GM18951 (cell line): ENCODE measurements around the gene CPTP.
"Not testable (repeated sequence)": the region's sequence is repeated elsewhere in the genome, so short reads cannot be mapped to it uniquely, and the experiment has no call there.

ENCODE experiments used
- POLR2A ChIP-seq: IDR thresholded peaks from 4 replicates; pipeline ENCODE4 v1.6.1; 2011; ENCODE audit warnings: mild to moderate bottlenecking; ENCODE audit not compliant: insufficient read length, insufficient read depth; ENCODE audit errors: extremely low read depth
- in situ Hi-C: fragments of 300-500 bp; cut with MboI; formaldehyde crosslinking; loops from one replicate; pipeline ENCODE4 v1.12.0; 2022; ENCODE audit warnings: low sequenced_read_pairs, mixed read lengths, inconsistent platforms; ENCODE audit not compliant: unreplicated experiment

The CPTP gene

DNA sequence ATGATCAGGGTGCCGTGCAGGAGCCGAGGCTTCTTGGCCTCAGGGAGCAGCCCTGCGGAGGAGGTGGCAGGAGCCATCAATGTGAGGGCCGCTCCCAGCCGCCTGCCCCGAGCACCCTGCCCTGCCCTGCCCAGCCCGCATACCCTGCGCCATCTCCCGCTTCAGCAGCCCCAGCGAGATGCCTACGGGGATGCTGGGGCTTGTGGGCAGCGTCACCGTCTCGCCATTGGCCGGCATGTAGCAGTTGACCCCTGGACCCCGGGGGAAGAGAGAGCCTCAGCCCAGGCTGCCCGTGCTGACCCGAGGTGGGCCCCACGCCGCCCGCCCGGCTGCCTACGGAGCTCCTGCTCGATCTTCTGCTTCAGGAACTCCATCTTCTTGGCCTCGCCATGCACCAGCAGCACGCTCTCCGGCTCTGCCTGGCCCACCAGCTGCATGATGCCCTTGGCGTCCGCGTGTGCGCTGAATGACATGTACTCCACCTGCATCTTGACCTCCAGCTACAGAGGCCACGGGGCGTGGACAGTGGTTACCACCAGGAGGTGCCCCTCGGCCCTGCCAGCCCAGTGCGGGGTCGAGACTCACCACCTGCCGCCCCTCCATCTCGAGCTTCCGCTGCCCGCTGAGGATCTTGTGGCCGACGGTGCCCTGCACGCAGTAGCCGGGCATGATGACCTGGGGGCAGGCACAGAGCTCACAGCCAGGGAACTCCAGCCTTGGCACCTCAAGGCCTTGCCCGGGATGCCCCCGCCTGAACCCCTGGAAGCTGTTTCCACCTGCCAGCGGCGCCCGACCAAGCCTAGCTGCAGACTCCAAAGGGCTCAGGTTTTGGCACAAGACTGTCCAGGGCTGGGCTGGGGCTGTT is 11.9 kb upstream of the CPTP start:
- peak; percentile 17 for TF ChIP-seq POLR2A
- in situ Hi-C loops = no loop called here

- in situ Hi-C loops = no loop called here
- TF ChIP-seq POLR2A = no peak
Measured at GRCh38 chr1:1313500-1314236, 10.9 kb upstream of the CPTP start.

DNA sequence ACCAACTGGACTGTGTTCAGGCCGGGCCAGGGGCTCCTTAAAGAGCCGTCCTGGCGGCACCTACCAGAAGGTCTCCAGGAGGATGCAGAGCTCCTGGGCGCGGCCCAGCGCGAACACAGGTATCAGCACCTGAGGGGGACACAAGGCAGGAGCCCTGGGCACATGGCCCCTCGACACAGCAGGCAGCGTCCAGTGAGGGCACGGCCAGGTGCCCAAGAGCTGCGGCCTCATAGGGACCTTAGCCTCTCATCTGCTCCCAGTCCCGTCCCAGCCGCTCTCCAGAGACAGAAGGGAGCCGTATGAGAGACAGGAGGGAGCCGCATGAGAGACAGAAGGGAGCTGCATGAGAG is 10.4 kb upstream of the CPTP start:
- no peak for TF ChIP-seq POLR2A
- in situ Hi-C loops = no loop called here

- TF ChIP-seq POLR2A = no peak
- in situ Hi-C loops = no loop called here
Measured at GRCh38 chr1:1314678-1315335, 9.8 kb upstream of the CPTP start.

GRCh38 chr1:1315435-1315954 is 9.1 kb upstream of the CPTP start:
- no peak for TF ChIP-seq POLR2A
- in situ Hi-C loops = no loop called here

GRCh38 chr1:1316199-1316598 is 8.4 kb upstream of the CPTP start:
- in situ Hi-C loops = not testable (repeated sequence)

DNA sequence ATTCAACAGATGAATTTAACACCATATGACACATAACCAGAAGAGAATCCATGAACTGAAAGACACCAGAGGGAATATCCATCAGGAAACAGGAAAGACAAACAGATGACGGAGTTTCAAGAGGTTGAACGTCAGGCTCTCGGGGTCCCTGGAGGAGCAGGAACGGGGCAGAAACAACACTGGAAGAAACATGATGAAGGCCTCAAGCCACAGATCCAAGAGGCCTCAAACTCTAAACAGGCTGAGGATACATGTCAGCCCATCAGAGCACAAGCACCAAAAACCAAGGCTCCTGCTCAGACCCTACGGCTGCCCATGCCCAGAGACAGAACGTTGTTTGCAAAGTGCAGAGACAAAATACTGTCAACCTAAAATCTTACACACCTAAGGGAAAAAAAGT is 7.2 kb upstream of the CPTP start:
- in situ Hi-C loops = no loop called here
- TF ChIP-seq POLR2A = no peak

GRCh38 chr1:1318131-1318652 is 6.4 kb upstream of the CPTP start:
- in situ Hi-C loops = no loop called here
- no peak for TF ChIP-seq POLR2A

- TF ChIP-seq POLR2A = no peak
- in situ Hi-C loops = no loop called here
Measured at GRCh38 chr1:1318777-1319645, 5.6 kb upstream of the CPTP start.

- in situ Hi-C loops = no loop called here
- TF ChIP-seq POLR2A = no peak
Measured at GRCh38 chr1:1319646-1319941, 5.0 kb upstream of the CPTP start.

- in situ Hi-C loops = no loop called here
- TF ChIP-seq POLR2A = no peak
Measured at GRCh38 chr1:1320666-1321448, 3.7 kb upstream of the CPTP start.

- no peak for TF ChIP-seq POLR2A
- in situ Hi-C loops = no loop called here
Measured at GRCh38 chr1:1321477-1321876, 3.1 kb upstream of the CPTP start.

GRCh38 chr1:1322418-1322817 is 2.2 kb upstream of the CPTP start:
- TF ChIP-seq POLR2A = no peak
- in situ Hi-C loops = no loop called here
